OCI-LY7 (cell line): Measurements from ENCODE around the gene LRP5.

Experiments
- CTCF ChIP-seq: fragments of 200-600 bp; sonication (generic); conservative IDR thresholded peaks from 2 replicates; pipeline ENCODE4 v1.5.1; 2014; ENCODE audit warnings: mild to moderate bottlenecking, antibody characterized with exemption, low read length, moderate library complexity, mixed read lengths
- EZH2phosphoT487 ChIP-seq: fragments of 200-600 bp; sonication (generic); IDR thresholded peaks from 2 replicates; pipeline ENCODE4 v1.6.1; 2018; ENCODE audit warnings: low read depth, borderline replicate concordance, mild to moderate bottlenecking, mixed run types, antibody characterized with exemption, low read length, moderate library complexity, mixed read lengths

- TF ChIP-seq EZH2phosphoT487 = no peak
- no peak for TF ChIP-seq CTCF
These were observed 97.5 kb downstream of the LRP5 start for GRCh38 chr11:68409748-68410344.
